ENCODE results near the gene NDUFA1. TPM values are rescaled to one million over a fixed set of nuclear protein-coding genes. Genes with fewer than 3 reads are reported as not detected.

NDUFA1 gene
- total and polyA plus RNA-seq, 2 of the 13 experiments (the other 11 are each of a cell fraction or from before 2014, with no cell fraction given), result 150 to 167 TPM

GRCh38 chrX:119871599-119872395, at the start of gene NDUFA1, which contains the start of gene RNF113A (continued):
- TF ChIP-seq TIGD3 (CRISPR knock-in tag; IDR thresholded peaks at IDR 0.05; ENCODE audit: borderline replicate concordance), result no peak
- no peak; the same call in 1 of the 2 replicates for TF ChIP-seq HNF4A (CRISPR knock-in tag; IDR thresholded peaks at IDR 0.05)
- peak; percentile 70 for TF ChIP-seq ZFP91 (CRISPR knock-in tag; IDR thresholded peaks at IDR 0.05; ENCODE audit: borderline replicate concordance)
- no peak for TF ChIP-seq TEAD2 (CRISPR knock-in tag; IDR thresholded peaks at IDR 0.05)
- TF ChIP-seq NFYC (CRISPR knock-in tag; IDR thresholded peaks at IDR 0.05), result peak; percentile 27; the same call in 1 of the 2 replicates
- TF ChIP-seq ZNF747 (CRISPR knock-in tag; IDR thresholded peaks at IDR 0.05; ENCODE audit: borderline replicate concordance), result peak; percentile 67; the same call in 1 of the 2 replicates
- TF ChIP-seq ZNF737 (CRISPR knock-in tag; IDR thresholded peaks at IDR 0.05; ENCODE audit: borderline replicate concordance), result no peak
- no peak for TF ChIP-seq STAG1 (CRISPR knock-in tag; IDR thresholded peaks at IDR 0.05)
- TF ChIP-seq BCLAF1 (IDR thresholded peaks at IDR 0.05), result no peak
- peak; percentile 81 for TF ChIP-seq ZNF574 (CRISPR knock-in tag; IDR thresholded peaks at IDR 0.05)
- TF ChIP-seq HDAC6 (IDR thresholded peaks at IDR 0.05; ENCODE audit: low read depth, low read length), result no peak
- no peak for TF ChIP-seq ADNP (CRISPR knock-in tag; IDR thresholded peaks at IDR 0.05)
- no peak for TF ChIP-seq SOX13 (IDR thresholded peaks at IDR 0.05)
- no peak for TF ChIP-seq SOX13 (CRISPR knock-in tag; conservative IDR thresholded peaks at IDR 0.05 in 1 of 2, IDR thresholded peaks at IDR 0.05 in 1 of 2)
- peak; percentile 87 for TF ChIP-seq KAT8 (CRISPR knock-in tag; IDR thresholded peaks at IDR 0.05)
- TF ChIP-seq FOXA3 (CRISPR knock-in tag; IDR thresholded peaks at IDR 0.05), result peak; percentile 32; the same call in 1 of the 2 replicates
- no peak for TF ChIP-seq ZNF615 (CRISPR knock-in tag; IDR thresholded peaks at IDR 0.05; ENCODE audit: borderline replicate concordance)
- 0 out of 2 replicates have a peak, but pooled peaks have one; percentile 20 for TF ChIP-seq ZBTB38 (CRISPR knock-in tag; IDR thresholded peaks at IDR 0.05)

Data from HepG2 (cell line).